Smooth muscle cell (in vitro differentiated cells): ENCODE results near the gene PARP8. TPM values are rescaled to one million over a fixed set of nuclear protein-coding genes. Genes with fewer than 3 reads are reported as not detected.
"Not testable (repeated sequence)": the region's sequence is repeated elsewhere in the genome, so short reads cannot be mapped to it uniquely, and the experiment has no call there.

Experiments
- DNase-seq: peaks from one replicate; lab custom pipeline; 2025; ENCODE audit not compliant: unreplicated experiment; lab: John Stamatoyannopoulos, UW
- H2AFZ ChIP-seq: fragments of 200-600 bp; sonication (generic); 2 replicates; pipeline ENCODE4 v1.6.0; 2016; ENCODE audit warnings: antibody characterized with exemption, low read depth, mild to moderate bottlenecking
- H3F3A ChIP-seq: fragments of 200-600 bp; sonication (generic); 2 replicates; pipeline ENCODE4 v1.6.0; 2017; ENCODE audit warnings: antibody characterized with exemption, low read depth
- H3K27ac ChIP-seq: fragments of 200-600 bp; sonication (generic); 2 replicates; pipeline ENCODE4 v1.5.1; 2016; ENCODE audit warnings: low read depth, mild to moderate bottlenecking
- H3K27me3 ChIP-seq: fragments of 200-600 bp; sonication (generic); 2 replicates; pipeline ENCODE4 v1.6.1; 2016; ENCODE audit warnings: low read depth, mild to moderate bottlenecking
- H3K36me3 ChIP-seq: fragments of 200-600 bp; sonication (generic); 2 replicates; pipeline ENCODE4 v1.5.1; 2016; ENCODE audit warnings: low read depth
- H3K4me1 ChIP-seq: fragments of 200-600 bp; sonication (generic); 2 replicates; pipeline ENCODE4 v1.5.1; 2016; ENCODE audit warnings: low read depth
- H3K4me2 ChIP-seq: fragments of 200-600 bp; sonication (generic); 2 replicates; pipeline ENCODE4 v1.6.0; 2016; ENCODE audit warnings: mild to moderate bottlenecking
- H3K4me3 ChIP-seq: fragments of 200-600 bp; sonication (generic); 2 replicates; pipeline ENCODE4 v1.5.1; 2016; ENCODE audit warnings: mild to moderate bottlenecking
- H3K79me2 ChIP-seq: fragments of 200-600 bp; sonication (generic); 2 replicates; pipeline ENCODE4 v1.6.0; 2016; ENCODE audit warnings: low read depth, mild to moderate bottlenecking
- H3K9ac ChIP-seq: fragments of 200-600 bp; sonication (generic); 2 replicates; pipeline ENCODE4 v1.6.0; 2016; ENCODE audit warnings: low read depth
- H3K9me3 ChIP-seq: fragments of 200-600 bp; sonication (generic); replicated peaks from 2 replicates; pipeline ENCODE4 v1.5.1; 2016; ENCODE audit warnings: low read depth
- H4K20me1 ChIP-seq: fragments of 200-600 bp; sonication (generic); 2 replicates; pipeline ENCODE4 v1.6.0; 2016; ENCODE audit warnings: low read depth
- CTCF ChIP-seq: fragments of 200-600 bp; sonication (generic); IDR thresholded peaks from 2 replicates; pipeline ENCODE4 v1.5.1; 2017; ENCODE audit warnings: borderline replicate concordance, mild to moderate bottlenecking, antibody characterized with exemption; ENCODE audit not compliant: insufficient read depth, poor library complexity, severe bottlenecking
- WGBS: methylation state at CpG from one replicate; pipeline ENCODE4 v1.1.7; 2016; ENCODE audit warnings: low lambda C conversion rate; 5-methylcytosine and 5-hydroxymethylcytosine counted together
- polyA plus RNA-seq: library from polyadenylated mRNA; unstranded; fragments of >200 nt; fragmentation: Nextera tagmentation; extraction: Ambion mirVana; gene quantifications from 2 replicates; pipeline ENCODE4 v1.2.1, GENCODE V29; 2016
- total RNA-seq: library from RNA; depleted of rRNA; stranded (reverse); fragments of >200 nt; gene quantifications from 2 replicates; pipeline ENCODE4 v1.2.3, GENCODE V29; 2014

Gene PARP8
- total and polyA plus RNA-seq, 2 experiments from 2014 or later = 13.6 to 36.2 TPM

GRCh38 chr5:50768634-50769033 lies 102.2 kb downstream of the PARP8 start:
- Histone ChIP-seq H3K79me2 (no peaks in the 10 kb centered on the region), H3K4me2 (no peak overlapping the region), H4K20me1 (no peaks in the 10 kb centered on the region), H3K4me1 (peaks cover 3% of the 10 kb centered on the region), H3K27ac (no peak overlapping the region), H3K9ac (no peak overlapping the region), H3K27me3 (no peaks in the 10 kb centered on the region), H3K9me3 (peaks cover 6% of the 10 kb centered on the region), H3F3A (no peaks in the 10 kb centered on the region), H3K4me3 (no peak overlapping the region), H3K36me3 (peaks cover 6% of the 10 kb centered on the region), H2AFZ (no peak overlapping the region)
- TF ChIP-seq CTCF = no peak
- no peak for DNase-seq
- WGBS = 97% methylated on average over 4 of the region's 4 CpGs

- WGBS = 71% methylated on average over 3 of the region's 3 CpGs
- no peak overlapping the region for H2AFZ ChIP-seq
- no peaks in the 10 kb centered on the region for H3K4me1 ChIP-seq
- H3K27ac ChIP-seq = no peak overlapping the region
- TF ChIP-seq CTCF = no peak
- peaks cover 6% of the 10 kb centered on the region for H3K36me3 ChIP-seq
- no peak overlapping the region for H3K4me2 ChIP-seq
- H3F3A ChIP-seq = no peaks in the 10 kb centered on the region
- no peak for DNase-seq
- no peak overlapping the region for H3K9ac ChIP-seq
- H4K20me1 ChIP-seq = no peaks in the 10 kb centered on the region
- no peak overlapping the region for H3K4me3 ChIP-seq
- H3K79me2 ChIP-seq = no peaks in the 10 kb centered on the region
- H3K9me3 ChIP-seq = peaks cover 6% of the 10 kb centered on the region
- no peaks in the 10 kb centered on the region for H3K27me3 ChIP-seq
Observed at GRCh38 chr5:50770441-50770840, 104.0 kb downstream of the PARP8 start.

- not testable (repeated sequence) for H3K9me3 ChIP-seq, H3K4me1 ChIP-seq, H3K36me3 ChIP-seq, H3K4me2 ChIP-seq, H3F3A ChIP-seq, H3K27me3 ChIP-seq, DNase-seq, H3K9ac ChIP-seq, H3K4me3 ChIP-seq, H2AFZ ChIP-seq, H3K27ac ChIP-seq, H3K79me2 ChIP-seq, H4K20me1 ChIP-seq
- WGBS = 97% methylated on average over 42 of the region's 51 CpGs
Observed at GRCh38 chr5:50774446-50775175, 108.2 kb downstream of the PARP8 start.

- H3K79me2 ChIP-seq = no peaks in the 10 kb centered on the region
- peaks cover 4% of the 10 kb centered on the region for H3K36me3 ChIP-seq
- H3K4me1 ChIP-seq = no peaks in the 10 kb centered on the region
- no peak overlapping the region for H3K4me3 ChIP-seq
- H3K27ac ChIP-seq = no peak overlapping the region
- H3K9ac ChIP-seq = no peak overlapping the region
- no peaks in the 10 kb centered on the region for H3K27me3 ChIP-seq
- TF ChIP-seq CTCF = no peak
- peaks cover 4% of the 10 kb centered on the region for H4K20me1 ChIP-seq
- no peaks in the 10 kb centered on the region for H3K9me3 ChIP-seq
- H2AFZ ChIP-seq = no peak overlapping the region
- no peak for DNase-seq
- no peaks in the 10 kb centered on the region for H3F3A ChIP-seq
- H3K4me2 ChIP-seq = no peak overlapping the region
Observed at GRCh38 chr5:50786073-50786472, 119.6 kb downstream of the PARP8 start.
